GM18517 (cell line): ENCODE results near the gene CACNA2D2.

Experiments used
- ATAC-seq: cut with Tn5 transposase; IDR thresholded peaks from one replicate; pipeline ENCODE4 v1.9.1; 2021; ENCODE audit warnings: mild to moderate bottlenecking, moderate library complexity; ENCODE audit not compliant: unreplicated experiment

The CACNA2D2 gene

DNA sequence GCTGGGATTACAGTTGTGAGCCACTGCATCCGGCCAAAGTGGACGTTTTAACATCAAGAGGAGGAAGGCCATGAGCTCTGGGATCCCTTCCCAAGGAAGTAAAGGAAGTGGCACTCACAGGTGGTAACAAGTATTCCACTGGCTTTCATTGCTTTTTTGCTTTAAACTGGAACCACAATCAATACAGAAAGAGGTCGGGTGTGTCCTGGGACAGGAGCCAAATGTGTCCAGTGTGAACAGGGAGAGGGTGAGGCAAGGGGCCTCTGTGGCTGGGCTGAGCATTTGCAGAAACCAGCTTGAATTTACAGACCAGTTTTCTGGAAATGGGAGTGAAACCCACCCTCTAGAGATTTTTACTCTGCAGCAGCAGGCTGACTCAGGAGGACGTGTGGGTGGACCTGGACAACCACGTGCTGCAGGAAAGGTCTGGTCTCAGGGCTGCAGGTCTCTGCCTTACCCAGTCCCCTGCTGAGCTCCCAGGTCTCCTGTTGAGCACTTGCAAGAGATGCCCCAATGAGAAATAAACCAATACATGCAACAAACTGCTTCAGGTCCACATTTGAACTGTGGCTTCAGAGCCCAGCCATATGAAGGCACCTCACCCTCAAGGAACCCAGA lies 101.3 kb downstream of the CACNA2D2 start:
- no peak for ATAC-seq

- ATAC-seq: no peak
Measured at GRCh38 chr3:50396502-50396901, 106.9 kb downstream of the CACNA2D2 start.

GRCh38 chr3:50395070-50395860 lies 108.2 kb downstream of the CACNA2D2 start:
- ATAC-seq: no peak

- ATAC-seq: no peak
Measured at GRCh38 chr3:50393061-50393460, 110.4 kb downstream of the CACNA2D2 start.

DNA sequence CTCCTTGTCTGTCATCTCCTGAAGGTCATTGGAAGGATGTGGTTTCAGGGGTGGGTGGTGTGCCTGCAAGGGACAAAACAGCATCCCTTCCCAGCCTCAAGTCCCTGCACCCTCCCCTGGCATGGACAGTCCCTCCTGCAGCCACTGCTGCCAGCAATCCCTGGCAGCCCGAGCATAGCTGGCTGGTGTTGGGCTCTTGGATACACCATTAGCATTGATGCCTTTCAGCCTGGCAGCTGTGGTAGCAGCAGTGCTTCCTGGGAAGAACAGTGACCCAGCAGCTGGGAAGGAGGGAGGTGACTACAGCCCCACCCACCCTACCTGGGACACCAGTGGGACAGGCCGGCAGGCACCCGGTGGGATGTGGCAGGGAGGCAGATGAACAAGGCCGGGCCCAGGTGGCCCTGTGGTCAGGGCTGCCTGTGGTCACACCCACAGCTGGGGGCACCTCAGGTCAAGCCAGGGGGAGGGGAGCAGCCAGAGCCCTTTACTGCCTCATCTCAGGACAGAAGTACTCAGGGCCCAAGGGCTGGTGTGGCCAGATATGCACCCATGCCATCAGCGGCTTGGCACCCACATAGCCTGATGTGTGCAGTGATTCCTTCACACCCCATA lies 111.2 kb downstream of the CACNA2D2 start:
- no peak for ATAC-seq

DNA sequence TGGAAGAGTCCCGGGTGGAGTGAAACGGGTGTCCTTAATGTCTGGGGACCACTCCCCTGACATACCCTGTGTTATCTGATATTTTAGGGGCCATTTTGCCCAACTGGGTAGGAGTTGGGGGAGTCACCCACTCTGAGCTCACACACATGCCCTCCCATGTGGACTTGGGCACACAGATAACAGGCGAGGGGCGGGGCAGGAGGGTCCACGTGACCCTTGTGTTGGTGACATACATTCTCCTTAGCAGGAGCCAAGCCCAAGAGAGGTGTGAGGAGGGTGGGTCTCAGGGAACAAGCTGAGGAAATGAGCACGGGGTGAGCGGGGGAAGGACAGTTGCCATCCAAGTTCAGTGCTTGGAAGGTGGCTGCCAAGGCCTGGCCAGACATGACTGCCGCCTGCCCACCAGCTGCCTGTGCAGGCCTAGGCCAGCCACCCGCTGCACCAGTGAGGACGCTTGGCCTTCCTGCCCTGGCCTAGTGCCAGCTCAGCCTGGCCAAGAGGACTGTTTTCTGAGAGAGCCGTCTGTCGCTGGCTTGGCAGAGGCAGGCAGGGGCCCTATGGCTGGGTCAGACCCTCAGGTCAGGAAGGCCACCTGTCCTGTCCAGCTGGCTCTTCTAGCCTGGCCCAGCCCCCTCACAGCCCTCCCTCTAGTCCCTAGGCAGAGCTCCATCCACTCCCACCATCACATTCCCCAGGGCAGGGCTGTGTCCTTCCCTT lies 112.8 kb downstream of the CACNA2D2 start:
- no peak for ATAC-seq

- no peak for ATAC-seq
Measured at GRCh38 chr3:50389414-50389767, 114.0 kb downstream of the CACNA2D2 start.

GRCh38 chr3:50388720-50389413 lies 114.6 kb downstream of the CACNA2D2 start:
- ATAC-seq: no peak

DNA sequence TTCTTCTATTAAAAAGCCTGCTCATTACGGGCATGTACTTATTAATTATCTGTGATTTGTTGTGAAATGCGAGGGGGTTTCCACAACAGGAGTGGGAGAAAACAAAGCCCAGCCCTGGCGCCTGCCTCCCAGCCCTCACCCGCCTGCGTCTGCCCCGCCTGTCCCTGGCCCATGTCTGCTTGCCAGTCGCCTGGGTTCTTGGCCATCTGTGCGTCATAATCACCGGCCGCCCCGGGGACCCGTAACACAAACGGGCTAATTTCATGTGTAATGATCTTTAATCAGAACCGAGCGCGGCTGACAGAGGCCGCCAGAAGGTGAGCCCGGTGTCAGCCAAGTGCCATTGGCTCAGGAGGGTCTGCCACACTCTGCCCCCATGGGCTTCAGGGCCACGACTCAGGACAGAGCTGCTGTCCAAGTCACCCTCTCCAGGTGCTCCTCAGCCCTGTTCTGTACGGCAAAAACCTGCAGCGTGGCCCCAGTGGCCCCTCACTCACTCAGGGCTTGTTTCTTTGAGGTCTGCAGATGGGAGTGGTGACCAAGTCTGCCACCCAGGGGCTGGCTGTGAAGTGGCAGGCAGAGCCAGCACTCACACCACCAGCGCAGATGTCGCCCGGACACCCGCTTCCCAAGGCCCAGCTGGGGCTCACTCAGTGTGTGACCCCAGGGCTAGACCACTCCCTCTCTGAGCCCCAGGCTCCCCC lies 115.3 kb downstream of the CACNA2D2 start:
- ATAC-seq: no peak

DNA sequence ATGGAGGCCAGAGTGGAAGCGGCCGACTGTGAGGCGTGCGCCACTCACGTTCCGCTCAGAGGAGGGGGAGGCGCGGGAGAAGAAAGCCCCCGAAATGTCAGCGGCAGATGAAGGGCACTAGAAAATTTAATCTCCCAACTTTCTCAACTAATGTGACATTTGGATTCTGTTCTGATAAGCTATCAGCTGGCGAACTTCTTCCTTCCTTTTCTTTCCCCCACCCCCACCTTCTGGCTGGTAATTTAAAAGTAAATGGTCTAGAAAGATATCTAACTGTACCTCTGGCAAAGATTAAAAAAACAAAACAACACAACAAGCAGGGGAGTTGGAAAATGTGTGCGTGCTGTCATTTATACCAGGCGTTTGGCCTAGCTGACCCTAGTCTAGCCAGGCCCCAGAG lies 117.7 kb downstream of the CACNA2D2 start:
- ATAC-seq: no peak

DNA sequence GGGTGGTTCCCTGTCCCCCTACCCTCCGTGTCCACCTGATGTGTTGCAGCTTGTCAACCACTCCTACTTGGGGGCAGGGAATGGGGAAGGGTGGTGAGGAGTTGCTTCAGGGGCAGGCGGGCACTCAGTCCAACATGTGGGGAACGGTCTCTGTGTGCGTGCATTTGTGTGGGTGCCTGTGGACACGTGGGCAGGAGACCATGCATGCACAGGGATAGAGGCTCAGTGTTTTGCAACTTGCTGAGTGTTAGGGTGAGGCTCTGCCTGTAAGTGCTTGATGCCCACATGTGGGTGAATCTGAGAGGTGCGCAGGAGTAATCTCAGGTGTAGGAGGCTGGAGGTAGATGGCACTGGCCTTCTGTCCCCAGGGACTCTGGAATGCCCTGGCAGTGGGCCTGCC lies 119.7 kb downstream of the CACNA2D2 start:
- no peak for ATAC-seq

DNA sequence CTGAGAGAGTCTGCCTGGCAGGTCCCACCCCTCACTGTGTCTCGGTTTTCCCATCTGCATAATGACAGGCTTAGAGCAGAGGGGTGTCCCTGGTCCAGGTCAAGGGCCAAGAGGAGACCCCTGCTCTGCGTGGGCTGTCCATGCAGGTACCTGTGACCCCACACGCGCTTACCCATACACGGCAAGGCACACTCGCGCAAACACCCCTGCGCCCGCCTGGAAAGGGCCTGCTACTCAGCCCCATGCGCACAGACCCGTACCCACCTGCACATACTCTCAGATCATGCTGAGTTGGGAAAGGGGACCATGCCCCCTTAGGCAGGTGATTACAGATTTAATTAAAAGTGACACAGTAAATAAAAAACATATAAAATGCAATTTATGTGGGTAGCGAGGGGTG lies 120.7 kb downstream of the CACNA2D2 start:
- no peak for ATAC-seq

DNA sequence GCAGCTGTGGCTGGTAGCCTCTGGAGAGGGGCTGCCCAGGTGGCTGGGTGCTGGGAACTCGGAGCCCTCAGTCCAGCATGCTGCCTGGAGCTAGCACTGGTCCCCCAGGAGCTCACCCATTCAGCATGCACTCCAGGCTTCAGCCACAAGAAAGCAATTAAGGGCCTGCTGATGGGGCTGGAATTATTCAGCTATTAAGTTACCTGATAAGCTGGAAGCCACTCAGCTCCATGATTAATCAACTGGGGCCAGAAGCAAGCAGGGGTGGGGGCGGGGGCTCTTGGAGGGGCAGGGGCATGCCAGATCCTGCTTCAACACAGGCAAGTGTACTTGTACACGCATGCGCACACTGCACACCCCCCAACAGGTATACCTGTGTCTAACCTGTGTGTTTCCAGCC lies 122.1 kb downstream of the CACNA2D2 start:
- no peak for ATAC-seq

DNA sequence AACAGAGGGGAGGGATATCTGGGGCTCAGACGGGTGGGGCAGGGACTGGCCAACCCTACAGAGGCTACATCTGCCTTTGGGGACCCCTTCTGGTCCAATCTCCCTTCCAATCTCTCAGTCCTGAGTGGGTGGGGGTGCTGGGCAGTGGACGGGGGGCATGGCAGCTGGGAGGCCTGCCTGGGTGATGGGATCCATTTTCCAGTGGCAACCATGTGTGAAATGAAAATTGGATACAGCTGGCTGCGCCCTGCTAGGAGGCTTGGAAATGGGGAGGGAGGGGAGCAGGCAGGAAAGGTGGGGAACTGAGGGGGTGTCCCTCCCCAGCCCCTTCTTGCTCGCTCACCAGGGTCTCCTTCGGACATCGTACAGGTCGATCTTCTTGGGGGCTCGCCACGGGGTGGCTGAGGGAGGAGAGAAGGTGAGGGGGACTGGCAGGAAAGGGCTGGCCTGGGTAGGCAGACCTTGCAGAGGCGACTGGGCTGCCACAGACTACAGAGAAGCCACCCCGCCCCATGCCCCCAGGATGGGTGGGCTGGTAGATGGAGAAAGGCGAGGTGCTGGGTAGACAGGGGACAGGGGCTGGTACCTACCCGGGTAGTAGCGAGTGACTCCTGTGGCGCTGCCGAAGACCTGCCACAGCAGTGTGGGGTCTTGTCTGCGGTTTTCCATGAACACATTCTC lies 122.9 kb downstream of the CACNA2D2 start:
- ATAC-seq: no peak

- no peak for ATAC-seq
Measured at GRCh38 chr3:50378757-50379156, 124.7 kb downstream of the CACNA2D2 start.

GRCh38 chr3:50378024-50378423 lies 125.4 kb downstream of the CACNA2D2 start:
- ATAC-seq: no peak

GRCh38 chr3:50375258-50375931 lies 128.0 kb downstream of the CACNA2D2 start:
- no peak for ATAC-seq

DNA sequence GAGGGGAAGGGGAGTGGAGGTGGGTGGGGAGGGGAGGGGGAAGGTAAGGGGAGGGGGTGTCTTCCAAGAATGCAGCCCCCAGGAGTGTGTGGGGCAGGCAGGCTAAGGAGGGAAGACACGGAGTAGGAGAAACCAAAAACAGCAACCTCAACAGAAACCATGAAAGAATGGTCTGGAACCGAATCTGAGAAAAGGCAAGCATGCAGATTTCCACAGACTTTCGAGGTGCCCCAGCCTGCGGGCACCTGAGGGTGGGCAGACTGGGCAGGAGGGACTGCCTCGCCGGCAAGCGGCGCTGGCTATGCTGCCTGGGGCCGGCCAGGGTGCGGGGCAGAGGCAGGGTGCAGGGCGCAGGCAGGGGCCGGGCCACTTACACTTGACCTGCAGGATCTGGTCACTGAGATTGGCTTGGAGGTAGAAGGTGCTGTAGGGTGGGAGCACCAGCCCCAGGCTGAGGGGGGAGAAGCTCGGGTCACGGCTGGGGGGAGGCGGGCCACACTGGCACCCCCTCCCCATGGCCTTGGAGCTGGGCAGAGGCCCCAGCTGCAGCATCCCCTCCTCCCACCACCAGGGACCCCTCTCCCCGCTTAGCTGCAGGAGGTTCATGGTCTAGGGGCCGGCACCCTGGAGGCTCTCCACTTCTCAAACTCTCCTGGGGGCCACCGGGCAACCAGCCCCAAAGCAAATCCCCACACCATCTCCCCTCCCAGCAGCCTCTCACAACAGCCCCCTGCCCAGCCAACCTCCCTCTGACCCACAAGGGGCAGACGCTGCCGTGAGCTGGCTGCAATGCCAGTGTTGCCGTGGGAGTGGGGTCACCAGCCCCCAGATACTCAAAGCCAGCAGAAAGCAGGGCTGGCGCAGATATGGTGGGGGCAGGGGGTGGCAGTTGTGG lies 128.8 kb downstream of the CACNA2D2 start:
- no peak for ATAC-seq
